ENCODE measurements around the gene DICER1. TPM values are rescaled to one million over a fixed set of nuclear protein-coding genes. Genes with fewer than 3 reads are reported as not detected.

Gene DICER1
- total and polyA plus RNA-seq, 9 of the 15 experiments (the other 6 are each of a cell fraction or from before 2014, with no cell fraction given): 2.5 to 23.2 (median 12.4) TPM

DNA sequence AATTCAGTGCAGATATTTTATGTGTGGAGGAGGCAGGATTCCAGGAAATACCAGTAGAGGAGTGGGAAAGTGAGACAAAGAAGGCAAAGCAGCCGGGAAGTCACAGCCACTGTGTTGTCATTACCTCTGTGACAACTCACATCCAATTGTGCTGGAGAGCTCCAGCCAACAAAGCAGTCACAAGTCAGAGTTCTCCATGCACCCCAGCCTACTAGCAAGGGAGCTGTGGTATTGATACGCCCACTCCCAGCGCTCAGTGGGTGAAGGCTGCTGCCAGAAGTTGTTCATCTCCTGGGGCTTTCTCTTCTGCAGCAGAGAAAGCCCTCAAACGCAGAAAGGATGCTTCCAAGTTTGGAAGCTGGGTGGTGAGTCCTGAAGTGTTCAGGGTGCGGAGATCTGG, 93.9 kb downstream of the DICER1 start:
- no peak overlapping the region for H3K4me2 ChIP-seq (ENCODE audit: insufficient read depth, low read length)
- no peaks in the 10 kb centered on the region for H3K36me3 ChIP-seq (ENCODE audit: control insufficient read depth, insufficient read depth, low read length)
- no peak overlapping the region for H2AFZ ChIP-seq (ENCODE audit: low read depth, low read length)
- no peak overlapping the region for H3K4me3 ChIP-seq
- intact Hi-C loops (cut with micrococcal nuclease): no loop called here
- H3K9me1 ChIP-seq (ENCODE audit: control insufficient read depth, insufficient read depth, low read length): no peaks in the 10 kb centered on the region
- FAIRE-seq: no peak
- H3K9me3 ChIP-seq (replicated peaks; ENCODE audit: control insufficient read depth, insufficient read depth, low read depth, low read length): no peaks in the 10 kb centered on the region
- no peaks in the 10 kb centered on the region for H4K20me1 ChIP-seq (replicated peaks; ENCODE audit: control insufficient read depth, insufficient read depth, low read length)
- POLR2A ChIA-PET: no interaction called here
- in situ Hi-C loops (cut with MboI): no loop called here
- H3K27ac ChIP-seq (ENCODE audit: extremely low read depth, low read depth, low read length): no peak overlapping the region
- no peaks in the 10 kb centered on the region; a peak in 1 of 5 replicates for H3K4me1 ChIP-seq (replicated peaks in 1 of 2; ENCODE audit: control insufficient read depth in 2 of 2, insufficient read depth in 2 of 2, low read length in 2 of 2)
- BruUV-seq (replicated peaks): no TSS peak
- no peak for DNase-seq (ENCODE audit: extremely low read depth in 1 of 4, low spot score in 3 of 4)
- no peak overlapping the region for H3K9ac ChIP-seq (ENCODE audit: insufficient read depth in 1 of 2, low read depth in 2 of 2, low read length in 2 of 2)
- 0% methylated on average over 5 of the region's 5 CpGs for WGBS (ENCODE audit: insufficient coverage, low coverage, missing lambda C conversion rate)
- ATAC-seq: no peak
- TF ChIP-seq, protein P1, sequence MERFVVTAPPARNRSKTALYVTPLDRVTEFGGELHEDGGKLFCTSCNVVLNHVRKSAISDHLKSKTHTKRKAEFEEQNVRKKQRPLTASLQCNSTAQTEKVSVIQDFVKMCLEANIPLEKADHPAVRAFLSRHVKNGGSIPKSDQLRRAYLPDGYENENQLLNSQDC (CRISPR knock-in tag; IDR thresholded peaks at IDR 0.05): no peak
- no peak for TF ChIP-seq YY1 (IDR thresholded peaks at IDR 0.05; ENCODE audit: borderline replicate concordance in 1 of 3, control insufficient read depth in 1 of 3, extremely low read depth in 1 of 3, insufficient read depth in 3 of 3, insufficient read length in 1 of 3, insufficient replicate concordance in 2 of 3, low read depth in 1 of 3, low read length in 2 of 3)
- H3K79me2 ChIP-seq (ENCODE audit: control insufficient read depth, insufficient read depth, low read length): no peaks in the 10 kb centered on the region
- H3K27me3 ChIP-seq (ENCODE audit: control insufficient read depth in 2 of 2, insufficient read depth in 2 of 2, low read length in 2 of 2): peaks cover 0 to 24% of the 10 kb centered on the region in 2 experiments; a peak in 3 of 5 replicates
- CTCF ChIA-PET (ENCODE audit: low intra/inter-chr PET ratio): no interaction called here

DNA sequence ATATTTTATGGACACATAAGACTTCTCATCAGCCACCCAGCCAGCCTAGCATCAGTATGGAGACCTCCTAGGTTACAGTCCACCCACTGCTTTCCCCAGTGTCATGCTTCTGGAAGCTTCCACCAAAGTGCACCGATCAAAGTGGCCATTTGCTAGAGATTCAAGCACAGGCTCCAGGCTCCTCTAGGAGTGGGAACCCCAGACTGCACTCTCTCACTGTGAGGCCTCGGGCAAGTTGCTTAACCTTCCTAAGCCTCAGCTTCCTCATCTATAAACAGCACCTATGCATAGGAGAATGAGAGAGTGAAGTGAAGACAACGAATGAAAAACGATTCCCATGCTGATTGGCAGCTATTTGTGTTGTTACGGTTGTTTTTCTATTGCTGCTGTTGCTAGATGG, 94.4 kb downstream of the DICER1 start:
- H3K27ac ChIP-seq (ENCODE audit: extremely low read depth, low read depth, low read length): no peak overlapping the region
- H3K4me3 ChIP-seq: no peak overlapping the region
- H3K36me3 ChIP-seq (ENCODE audit: control insufficient read depth, insufficient read depth, low read length): no peaks in the 10 kb centered on the region
- no peak overlapping the region for H3K9ac ChIP-seq (ENCODE audit: insufficient read depth in 1 of 2, low read depth in 2 of 2, low read length in 2 of 2)
- no peaks in the 10 kb centered on the region for H3K9me1 ChIP-seq (ENCODE audit: control insufficient read depth, insufficient read depth, low read length)
- no peaks in the 10 kb centered on the region for H3K9me3 ChIP-seq (replicated peaks; ENCODE audit: control insufficient read depth, insufficient read depth, low read depth, low read length)
- intact Hi-C loops (cut with micrococcal nuclease) (no loop called here), in situ Hi-C loops (cut with MboI) (no loop called here)
- ATAC-seq (no peak), DNase-seq (ENCODE audit: extremely low read depth in 1 of 4, low spot score in 3 of 4) (no peak), FAIRE-seq (no peak)
- H3K79me2 ChIP-seq (ENCODE audit: control insufficient read depth, insufficient read depth, low read length): no peaks in the 10 kb centered on the region
- H3K27me3 ChIP-seq (ENCODE audit: control insufficient read depth in 2 of 2, insufficient read depth in 2 of 2, low read length in 2 of 2): peaks cover 0 to 28% of the 10 kb centered on the region in 2 experiments; a peak in 3 of 5 replicates
- POLR2A ChIA-PET: interaction anchor here (1.3 kb wide), 1 partner anchor 10 kb away, joined by 4 read pairs; no protein-coding TSS in a partner anchor
- 1% methylated on average over 5 of the region's 5 CpGs for WGBS (ENCODE audit: insufficient coverage, low coverage, missing lambda C conversion rate)
- CTCF ChIA-PET (ENCODE audit: low intra/inter-chr PET ratio): no interaction called here
- TF ChIP-seq SREBF2 (CRISPR knock-in tag; IDR thresholded peaks at IDR 0.05) (no peak), PATZ1 (CRISPR knock-in tag; IDR thresholded peaks at IDR 0.05; ENCODE audit: borderline replicate concordance) (no peak), NCOA1 (IDR thresholded peaks at IDR 0.05; ENCODE audit: low read depth) (no peak), IFI16 (CRISPR knock-in tag; IDR thresholded peaks at IDR 0.05) (no peak), CREB5 (CRISPR knock-in tag; IDR thresholded peaks at IDR 0.05) (no peak), TEAD1 (CRISPR knock-in tag; IDR thresholded peaks at IDR 0.05) (no peak), MCM5 (IDR thresholded peaks at IDR 0.05; ENCODE audit: low read depth) (no peak), MTF1 (CRISPR knock-in tag; IDR thresholded peaks at IDR 0.05; ENCODE audit: borderline replicate concordance) (no peak)
- H4K20me1 ChIP-seq (replicated peaks; ENCODE audit: control insufficient read depth, insufficient read depth, low read length): no peaks in the 10 kb centered on the region
- no peaks in the 10 kb centered on the region; a peak in 1 of 5 replicates for H3K4me1 ChIP-seq (replicated peaks in 1 of 2; ENCODE audit: control insufficient read depth in 2 of 2, insufficient read depth in 2 of 2, low read length in 2 of 2)
- no TSS peak for BruUV-seq (replicated peaks)
- no peak overlapping the region for H2AFZ ChIP-seq (ENCODE audit: low read depth, low read length)
- no peak overlapping the region for H3K4me2 ChIP-seq (ENCODE audit: insufficient read depth, low read length)

Data from K562 (cell line).